Esophagus muscularis mucosa (tissue), 4 donors: ENCODE data around the gene PI4K2A.
A peak's percentile ranks its signal among the peaks of the same experiment; 100 is the strongest.

Experiments
- EP300 ChIP-seq: sonication (generic); formaldehyde crosslinking; IDR thresholded peaks from one replicate; pipeline ENCODE4 v1.6.1; 2017; ENCODE audit warnings: antibody characterized with exemption
- POLR2A ChIP-seq: fragments of 450-650 bp; IDR thresholded peaks from one replicate; pipeline ENCODE4 v1.6.1; 2017; ENCODE audit warnings: antibody characterized with exemption, moderate library complexity, mild to moderate bottlenecking, low read depth
- POLR2AphosphoS5 ChIP-seq, 2 donors: sonication (generic); formaldehyde crosslinking; IDR thresholded peaks; one replicate each; pipeline ENCODE4 v1.6.1; 2017; ENCODE audit warnings: antibody characterized with exemption in 2 of 2
- TF ChIP-seq, protein P1 (sequence below), 3 experiments: fragments of 200-600 bp in 2 of 3; fragments of 450-650 bp in 1 of 3; sonication (generic) in 2 of 3; IDR thresholded peaks; one replicate each; pipeline ENCODE4 v1.5.1; 2017 to 2019; ENCODE audit warnings: antibody characterized with exemption in 3 of 3, mild to moderate bottlenecking in 2 of 3, moderate library complexity in 1 of 3

DNA sequence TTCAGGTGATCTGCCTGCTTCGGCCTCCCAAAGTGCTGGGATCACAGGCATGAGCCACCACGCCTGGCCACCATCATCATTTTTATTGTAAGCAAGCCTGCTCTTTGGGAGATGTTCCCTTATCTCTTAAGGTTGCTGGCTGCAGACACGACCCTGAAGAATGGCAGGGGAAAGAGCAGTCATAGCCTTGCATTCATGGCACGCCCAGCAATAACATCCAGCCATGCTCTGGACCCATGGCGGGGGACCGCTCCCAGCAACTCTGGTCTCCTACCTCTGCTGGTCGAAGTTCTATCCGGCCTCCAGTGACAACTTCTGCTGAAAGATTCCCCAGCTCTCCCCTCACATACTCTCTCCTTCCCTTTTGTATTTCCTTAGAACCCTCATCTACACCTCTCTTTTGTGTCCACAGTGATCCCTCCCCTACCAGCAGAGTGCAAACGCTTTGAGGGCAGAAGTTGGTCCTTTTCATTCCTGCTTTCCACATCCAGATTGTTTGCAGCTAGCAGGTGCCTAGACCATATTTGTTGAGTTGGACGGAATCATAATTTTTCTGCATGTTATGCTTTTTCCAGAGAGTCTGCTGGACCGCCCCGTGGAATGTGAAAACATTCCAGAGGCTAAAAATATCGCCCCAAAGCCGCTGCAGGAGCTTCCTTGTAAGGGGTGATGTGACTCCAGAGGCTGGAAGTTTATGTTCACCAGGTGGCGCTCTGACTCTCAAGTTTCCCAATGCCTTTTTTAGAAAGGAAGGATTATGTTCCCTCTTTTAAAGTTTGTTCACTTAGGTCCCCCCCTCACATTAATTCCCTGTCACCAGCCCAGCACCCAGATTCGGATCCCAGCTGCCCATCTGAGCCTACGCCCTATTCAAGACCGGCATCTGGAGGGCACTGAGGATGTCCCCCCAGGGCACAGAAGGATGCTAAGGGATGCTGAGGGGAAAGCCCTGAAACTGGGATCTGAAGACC is 68.8 kb downstream of the PI4K2A start:
- no peak for TF ChIP-seq POLR2A
- TF ChIP-seq, protein P1, sequence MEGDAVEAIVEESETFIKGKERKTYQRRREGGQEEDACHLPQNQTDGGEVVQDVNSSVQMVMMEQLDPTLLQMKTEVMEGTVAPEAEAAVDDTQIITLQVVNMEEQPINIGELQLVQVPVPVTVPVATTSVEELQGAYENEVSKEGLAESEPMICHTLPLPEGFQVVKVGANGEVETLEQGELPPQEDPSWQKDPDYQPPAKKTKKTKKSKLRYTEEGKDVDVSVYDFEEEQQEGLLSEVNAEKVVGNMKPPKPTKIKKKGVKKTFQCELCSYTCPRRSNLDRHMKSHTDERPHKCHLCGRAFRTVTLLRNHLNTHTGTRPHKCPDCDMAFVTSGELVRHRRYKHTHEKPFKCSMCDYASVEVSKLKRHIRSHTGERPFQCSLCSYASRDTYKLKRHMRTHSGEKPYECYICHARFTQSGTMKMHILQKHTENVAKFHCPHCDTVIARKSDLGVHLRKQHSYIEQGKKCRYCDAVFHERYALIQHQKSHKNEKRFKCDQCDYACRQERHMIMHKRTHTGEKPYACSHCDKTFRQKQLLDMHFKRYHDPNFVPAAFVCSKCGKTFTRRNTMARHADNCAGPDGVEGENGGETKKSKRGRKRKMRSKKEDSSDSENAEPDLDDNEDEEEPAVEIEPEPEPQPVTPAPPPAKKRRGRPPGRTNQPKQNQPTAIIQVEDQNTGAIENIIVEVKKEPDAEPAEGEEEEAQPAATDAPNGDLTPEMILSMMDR (IDR thresholded peaks at IDR 0.05), result peak; percentile 66 to 76 (median 69)
- peak; percentile 64 to 66 for TF ChIP-seq POLR2AphosphoS5 (IDR thresholded peaks at IDR 0.05)
- TF ChIP-seq EP300, result no peak
